ENCODE measurements around the gene KDM5C.

- TF ChIP-seq, protein P1, sequence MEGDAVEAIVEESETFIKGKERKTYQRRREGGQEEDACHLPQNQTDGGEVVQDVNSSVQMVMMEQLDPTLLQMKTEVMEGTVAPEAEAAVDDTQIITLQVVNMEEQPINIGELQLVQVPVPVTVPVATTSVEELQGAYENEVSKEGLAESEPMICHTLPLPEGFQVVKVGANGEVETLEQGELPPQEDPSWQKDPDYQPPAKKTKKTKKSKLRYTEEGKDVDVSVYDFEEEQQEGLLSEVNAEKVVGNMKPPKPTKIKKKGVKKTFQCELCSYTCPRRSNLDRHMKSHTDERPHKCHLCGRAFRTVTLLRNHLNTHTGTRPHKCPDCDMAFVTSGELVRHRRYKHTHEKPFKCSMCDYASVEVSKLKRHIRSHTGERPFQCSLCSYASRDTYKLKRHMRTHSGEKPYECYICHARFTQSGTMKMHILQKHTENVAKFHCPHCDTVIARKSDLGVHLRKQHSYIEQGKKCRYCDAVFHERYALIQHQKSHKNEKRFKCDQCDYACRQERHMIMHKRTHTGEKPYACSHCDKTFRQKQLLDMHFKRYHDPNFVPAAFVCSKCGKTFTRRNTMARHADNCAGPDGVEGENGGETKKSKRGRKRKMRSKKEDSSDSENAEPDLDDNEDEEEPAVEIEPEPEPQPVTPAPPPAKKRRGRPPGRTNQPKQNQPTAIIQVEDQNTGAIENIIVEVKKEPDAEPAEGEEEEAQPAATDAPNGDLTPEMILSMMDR (IDR thresholded peaks at IDR 0.05; ENCODE audit: poor library complexity) = no peak
- no peak for TF ChIP-seq EZH2 (IDR thresholded peaks at IDR 0.05; ENCODE audit: borderline replicate concordance)
These were observed 32.2 kb upstream of the KDM5C start for GRCh38 chrX:53257166-53257565.
